ENCODE results near the gene OR3A1. TPM values are rescaled to one million over a fixed set of nuclear protein-coding genes. Genes with fewer than 3 reads are reported as not detected.

The OR3A1 gene
- polyA plus RNA-seq, 1 donor from 2014 or later = not detected

- no peaks in the 10 kb centered on the region for H3K9me3 ChIP-seq (ENCODE audit: low read length)
Measured at GRCh38 chr17:3271072-3271848, 26.9 kb downstream of the OR3A1 start.

DNA sequence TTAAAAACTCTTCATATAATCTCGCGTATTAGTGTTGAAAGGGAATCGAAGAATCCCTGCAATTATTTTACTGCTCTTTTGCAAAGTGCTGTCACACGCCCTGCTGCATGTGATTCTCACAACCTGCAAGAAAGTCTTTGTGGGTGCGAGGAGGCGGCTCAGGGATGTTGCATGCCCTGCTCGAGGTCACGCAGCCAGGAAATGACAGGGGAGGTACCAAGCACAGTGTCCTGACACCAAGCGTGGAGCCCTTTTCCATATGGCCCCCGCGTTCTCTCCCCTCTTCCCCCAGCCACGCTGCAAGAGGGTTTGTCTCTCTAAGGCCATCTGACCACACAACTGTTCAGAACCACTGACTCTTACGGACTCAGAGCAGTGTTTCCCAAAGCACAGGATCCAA, 37.6 kb downstream of the OR3A1 start:
- Histone ChIP-seq H3K36me3 (ENCODE audit: insufficient read depth, low read length) (no peaks in the 10 kb centered on the region), H4K20me1 (ENCODE audit: insufficient read depth) (no peaks in the 10 kb centered on the region), H3K9me3 (ENCODE audit: low read length) (no peaks in the 10 kb centered on the region), H3K9ac (ENCODE audit: low read length) (no peak overlapping the region), H3F3A (ENCODE audit: insufficient read depth, low read length, poor library complexity, severe bottlenecking) (no peaks in the 10 kb centered on the region), H3K79me2 (replicated peaks; ENCODE audit: insufficient read depth, low read length) (no peaks in the 10 kb centered on the region), H3K4me3 (ENCODE audit: low read length) (no peak overlapping the region), H3K27me3 (ENCODE audit: insufficient read depth, low read depth, low read length) (no peaks in the 10 kb centered on the region), H3K27ac (ENCODE audit: low read length) (no peak overlapping the region), H3K9me2 (ENCODE audit: insufficient read depth, low read length) (no peaks in the 10 kb centered on the region), H2AFZ (ENCODE audit: low read depth, low read length) (no peak overlapping the region), H3K4me2 (ENCODE audit: low read length) (no peak overlapping the region)
- TF ChIP-seq, protein P1, sequence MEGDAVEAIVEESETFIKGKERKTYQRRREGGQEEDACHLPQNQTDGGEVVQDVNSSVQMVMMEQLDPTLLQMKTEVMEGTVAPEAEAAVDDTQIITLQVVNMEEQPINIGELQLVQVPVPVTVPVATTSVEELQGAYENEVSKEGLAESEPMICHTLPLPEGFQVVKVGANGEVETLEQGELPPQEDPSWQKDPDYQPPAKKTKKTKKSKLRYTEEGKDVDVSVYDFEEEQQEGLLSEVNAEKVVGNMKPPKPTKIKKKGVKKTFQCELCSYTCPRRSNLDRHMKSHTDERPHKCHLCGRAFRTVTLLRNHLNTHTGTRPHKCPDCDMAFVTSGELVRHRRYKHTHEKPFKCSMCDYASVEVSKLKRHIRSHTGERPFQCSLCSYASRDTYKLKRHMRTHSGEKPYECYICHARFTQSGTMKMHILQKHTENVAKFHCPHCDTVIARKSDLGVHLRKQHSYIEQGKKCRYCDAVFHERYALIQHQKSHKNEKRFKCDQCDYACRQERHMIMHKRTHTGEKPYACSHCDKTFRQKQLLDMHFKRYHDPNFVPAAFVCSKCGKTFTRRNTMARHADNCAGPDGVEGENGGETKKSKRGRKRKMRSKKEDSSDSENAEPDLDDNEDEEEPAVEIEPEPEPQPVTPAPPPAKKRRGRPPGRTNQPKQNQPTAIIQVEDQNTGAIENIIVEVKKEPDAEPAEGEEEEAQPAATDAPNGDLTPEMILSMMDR (IDR thresholded peaks at IDR 0.05; ENCODE audit: poor library complexity, severe bottlenecking) = no peak
- TF ChIP-seq EZH2 (IDR thresholded peaks at IDR 0.05; ENCODE audit: borderline replicate concordance, insufficient read depth, low read length, poor library complexity, severe bottlenecking) (no peak), POLR2AphosphoS5 (IDR thresholded peaks at IDR 0.05) (no peak), SMC3 (conservative IDR thresholded peaks at IDR 0.05; ENCODE audit: poor library complexity) (no peak), EP300 (conservative IDR thresholded peaks at IDR 0.05; ENCODE audit: poor library complexity, severe bottlenecking) (no peak), TAF1 (IDR thresholded peaks at IDR 0.05; ENCODE audit: low read depth) (no peak), MXI1 (conservative IDR thresholded peaks at IDR 0.05; ENCODE audit: poor library complexity, severe bottlenecking) (no peak), RAD21 (conservative IDR thresholded peaks at IDR 0.05) (no peak)
- TF ChIP-seq, protein P2, sequence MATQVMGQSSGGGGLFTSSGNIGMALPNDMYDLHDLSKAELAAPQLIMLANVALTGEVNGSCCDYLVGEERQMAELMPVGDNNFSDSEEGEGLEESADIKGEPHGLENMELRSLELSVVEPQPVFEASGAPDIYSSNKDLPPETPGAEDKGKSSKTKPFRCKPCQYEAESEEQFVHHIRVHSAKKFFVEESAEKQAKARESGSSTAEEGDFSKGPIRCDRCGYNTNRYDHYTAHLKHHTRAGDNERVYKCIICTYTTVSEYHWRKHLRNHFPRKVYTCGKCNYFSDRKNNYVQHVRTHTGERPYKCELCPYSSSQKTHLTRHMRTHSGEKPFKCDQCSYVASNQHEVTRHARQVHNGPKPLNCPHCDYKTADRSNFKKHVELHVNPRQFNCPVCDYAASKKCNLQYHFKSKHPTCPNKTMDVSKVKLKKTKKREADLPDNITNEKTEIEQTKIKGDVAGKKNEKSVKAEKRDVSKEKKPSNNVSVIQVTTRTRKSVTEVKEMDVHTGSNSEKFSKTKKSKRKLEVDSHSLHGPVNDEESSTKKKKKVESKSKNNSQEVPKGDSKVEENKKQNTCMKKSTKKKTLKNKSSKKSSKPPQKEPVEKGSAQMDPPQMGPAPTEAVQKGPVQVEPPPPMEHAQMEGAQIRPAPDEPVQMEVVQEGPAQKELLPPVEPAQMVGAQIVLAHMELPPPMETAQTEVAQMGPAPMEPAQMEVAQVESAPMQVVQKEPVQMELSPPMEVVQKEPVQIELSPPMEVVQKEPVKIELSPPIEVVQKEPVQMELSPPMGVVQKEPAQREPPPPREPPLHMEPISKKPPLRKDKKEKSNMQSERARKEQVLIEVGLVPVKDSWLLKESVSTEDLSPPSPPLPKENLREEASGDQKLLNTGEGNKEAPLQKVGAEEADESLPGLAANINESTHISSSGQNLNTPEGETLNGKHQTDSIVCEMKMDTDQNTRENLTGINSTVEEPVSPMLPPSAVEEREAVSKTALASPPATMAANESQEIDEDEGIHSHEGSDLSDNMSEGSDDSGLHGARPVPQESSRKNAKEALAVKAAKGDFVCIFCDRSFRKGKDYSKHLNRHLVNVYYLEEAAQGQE (IDR thresholded peaks at IDR 0.05; ENCODE audit: borderline replicate concordance) = no peak

More at GRCh38 chr17:3271072-3271848, 26.9 kb downstream of the OR3A1 start:
- H3K9me2 ChIP-seq (ENCODE audit: insufficient read depth, low read length) = no peaks in the 10 kb centered on the region
- H3K4me3 ChIP-seq (ENCODE audit: low read length) = no peak overlapping the region
- no peak overlapping the region for H3K9ac ChIP-seq (ENCODE audit: low read length)
- H3K79me2 ChIP-seq (replicated peaks; ENCODE audit: insufficient read depth, low read length) = no peaks in the 10 kb centered on the region
- no peaks in the 10 kb centered on the region for H4K20me1 ChIP-seq (ENCODE audit: insufficient read depth)
- H2AFZ ChIP-seq (ENCODE audit: low read depth, low read length) = no peak overlapping the region
- H3K4me2 ChIP-seq (ENCODE audit: low read length) = no peak overlapping the region
- TF ChIP-seq, protein P1 (IDR thresholded peaks at IDR 0.05; ENCODE audit: poor library complexity, severe bottlenecking) = no peak
- no peak for TF ChIP-seq RAD21 (conservative IDR thresholded peaks at IDR 0.05)
- TF ChIP-seq, protein P2 (IDR thresholded peaks at IDR 0.05; ENCODE audit: borderline replicate concordance) = no peak
- H3F3A ChIP-seq (ENCODE audit: insufficient read depth, low read length, poor library complexity, severe bottlenecking) = no peaks in the 10 kb centered on the region
- H3K27ac ChIP-seq (ENCODE audit: low read length) = no peak overlapping the region
- H3K27me3 ChIP-seq (ENCODE audit: insufficient read depth, low read depth, low read length) = no peaks in the 10 kb centered on the region
- H3K36me3 ChIP-seq (ENCODE audit: insufficient read depth, low read length) = no peaks in the 10 kb centered on the region
